PC-9 (cell line): ENCODE results near the gene FUT3.

Experiments used
- EZH2 ChIP-seq: fragments of 200-600 bp; sonication (generic); IDR thresholded peaks from 2 replicates; pipeline ENCODE4 v1.8.0; 2017; ENCODE audit warnings: antibody characterized with exemption, low read depth
- TF ChIP-seq, protein P1 (sequence below): fragments of 200-600 bp; sonication (generic); conservative IDR thresholded peaks from 2 replicates; pipeline ENCODE4 v1.6.1; 2017; ENCODE audit warnings: mixed run types, antibody characterized with exemption, mild to moderate bottlenecking, moderate library complexity

DNA sequence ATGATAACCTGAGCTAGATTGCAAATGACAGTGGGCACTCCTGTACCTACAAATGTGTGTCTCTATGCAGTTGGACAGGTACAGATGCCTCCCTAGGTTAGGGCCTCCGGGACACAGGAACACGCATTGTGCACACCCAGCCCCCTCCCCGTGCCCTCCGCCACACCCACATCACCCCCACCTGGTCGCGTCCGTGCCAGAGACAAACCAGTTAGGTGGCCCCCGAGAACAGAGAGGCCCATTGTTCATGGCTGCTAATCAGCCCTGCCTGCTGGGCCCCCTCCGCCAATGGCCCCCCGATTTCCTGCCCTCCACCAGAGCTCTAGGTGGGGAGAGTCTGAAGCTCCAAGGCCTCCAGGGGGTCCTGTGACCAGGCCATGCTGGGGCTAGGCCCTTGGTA is 32.7 kb downstream of the FUT3 start:
- TF ChIP-seq, protein P1, sequence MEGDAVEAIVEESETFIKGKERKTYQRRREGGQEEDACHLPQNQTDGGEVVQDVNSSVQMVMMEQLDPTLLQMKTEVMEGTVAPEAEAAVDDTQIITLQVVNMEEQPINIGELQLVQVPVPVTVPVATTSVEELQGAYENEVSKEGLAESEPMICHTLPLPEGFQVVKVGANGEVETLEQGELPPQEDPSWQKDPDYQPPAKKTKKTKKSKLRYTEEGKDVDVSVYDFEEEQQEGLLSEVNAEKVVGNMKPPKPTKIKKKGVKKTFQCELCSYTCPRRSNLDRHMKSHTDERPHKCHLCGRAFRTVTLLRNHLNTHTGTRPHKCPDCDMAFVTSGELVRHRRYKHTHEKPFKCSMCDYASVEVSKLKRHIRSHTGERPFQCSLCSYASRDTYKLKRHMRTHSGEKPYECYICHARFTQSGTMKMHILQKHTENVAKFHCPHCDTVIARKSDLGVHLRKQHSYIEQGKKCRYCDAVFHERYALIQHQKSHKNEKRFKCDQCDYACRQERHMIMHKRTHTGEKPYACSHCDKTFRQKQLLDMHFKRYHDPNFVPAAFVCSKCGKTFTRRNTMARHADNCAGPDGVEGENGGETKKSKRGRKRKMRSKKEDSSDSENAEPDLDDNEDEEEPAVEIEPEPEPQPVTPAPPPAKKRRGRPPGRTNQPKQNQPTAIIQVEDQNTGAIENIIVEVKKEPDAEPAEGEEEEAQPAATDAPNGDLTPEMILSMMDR, result no peak
- TF ChIP-seq EZH2, result no peak
